HepG2 (cell line): ENCODE data around the gene PRR30. TPM values are rescaled to one million over a fixed set of nuclear protein-coding genes. Genes with fewer than 3 reads are reported as not detected.

Experiments
- BHLHE40 ChIP-seq: IDR thresholded peaks from 2 replicates; pipeline ENCODE4 v1.6.1; 2011; ENCODE audit warnings: low read length, improper control_type of control experiment
- CBX5 ChIP-seq: sonication (generic); formaldehyde crosslinking; IDR thresholded peaks from 2 replicates; pipeline ENCODE4 v1.4.0; 2020; ENCODE audit warnings: missing genetic modification reagents, borderline replicate concordance
- CEBPB ChIP-seq: IDR thresholded peaks from 2 replicates; pipeline ENCODE4 v1.6.1; 2011; ENCODE audit warnings: low read depth, low read length, improper control_type of control experiment, borderline replicate concordance
- CEBPG ChIP-seq: IDR thresholded peaks from 2 replicates; pipeline ENCODE4 v1.6.1; 2016
- CENPX ChIP-seq: sonication (generic); formaldehyde crosslinking; IDR thresholded peaks from 2 replicates; pipeline ENCODE4 v1.9.0; 2021; ENCODE audit warnings: mild to moderate bottlenecking, missing genetic modification reagents, moderate library complexity
- CREM ChIP-seq, 2 experiments: sonication (generic) in 1 of 2; formaldehyde crosslinking in 1 of 2; IDR thresholded peaks; 2 replicates each; pipeline versions ENCODE4 v1.4.0 to v1.6.1; 2016 to 2020; ENCODE audit warnings: antibody characterized with exemption in 1 of 2, mild to moderate bottlenecking in 1 of 2, missing genetic modification reagents in 1 of 2
- MAFK ChIP-seq, 2 experiments: IDR thresholded peaks in 1 of 2; conservative IDR thresholded peaks in 1 of 2; 2 replicates each; pipeline ENCODE4 v1.6.1; 2011; ENCODE audit warnings: improper control_type of control experiment in 2 of 2, low read length in 2 of 2
- MED1 ChIP-seq: sonication (generic); formaldehyde crosslinking; IDR thresholded peaks from 2 replicates; pipeline ENCODE4 v1.4.0; 2020; ENCODE audit warnings: missing genetic modification reagents
- MEIS2 ChIP-seq: sonication (generic); formaldehyde crosslinking; IDR thresholded peaks from 2 replicates; pipeline ENCODE4 v1.9.0; 2021; ENCODE audit warnings: mild to moderate bottlenecking, missing genetic modification reagents
- PAXIP1 ChIP-seq: sonication (generic); formaldehyde crosslinking; conservative IDR thresholded peaks from 2 replicates; pipeline ENCODE4 v1.4.0; 2020; ENCODE audit warnings: mild to moderate bottlenecking, missing genetic modification reagents, moderate library complexity
- SIN3B ChIP-seq: fragments of 150-350 bp; IDR thresholded peaks from 2 replicates; pipeline ENCODE4 v1.6.1; 2014; ENCODE audit warnings: low read length
- SNRNP70 ChIP-seq: fragments of 200-400 bp; formaldehyde crosslinking; IDR thresholded peaks from 2 replicates; pipeline ENCODE4 v1.6.1; 2017; ENCODE audit warnings: mild to moderate bottlenecking, low read depth, low read length, moderate library complexity
- THAP11 ChIP-seq: IDR thresholded peaks from 2 replicates; pipeline ENCODE4 v1.6.1; 2016; ENCODE audit warnings: missing biosample characterization, missing genetic modification reagents
- THAP7 ChIP-seq: sonication (generic); formaldehyde crosslinking; IDR thresholded peaks from 2 replicates; pipeline ENCODE4 v1.8.1; 2023; ENCODE audit warnings: mild to moderate bottlenecking, missing genetic modification reagents
- U2AF1 ChIP-seq: fragments of 200-400 bp; formaldehyde crosslinking; optimal IDR thresholded peaks from 2 replicates; pipeline ENCODE3; 2017; ENCODE audit warnings: mild to moderate bottlenecking, low read depth, low read length
- XBP1 ChIP-seq: sonication (generic); formaldehyde crosslinking; IDR thresholded peaks from 2 replicates; pipeline ENCODE4 v1.5.0; 2020; ENCODE audit warnings: missing genetic modification reagents
- ZFY ChIP-seq: sonication (generic); formaldehyde crosslinking; IDR thresholded peaks from 2 replicates; pipeline ENCODE4 v1.4.0; 2020; ENCODE audit warnings: missing genetic modification reagents
- ZNF180 ChIP-seq: sonication (generic); formaldehyde crosslinking; IDR thresholded peaks from 2 replicates; pipeline ENCODE4 v1.4.0; 2020; ENCODE audit warnings: low read depth, missing genetic modification reagents, borderline replicate concordance
- ZNF205 ChIP-seq: IDR thresholded peaks from 2 replicates; pipeline ENCODE4 v1.6.1; 2018; ENCODE audit warnings: missing biosample characterization, missing genetic modification reagents
- ZNF256 ChIP-seq: sonication (generic); formaldehyde crosslinking; conservative IDR thresholded peaks from 2 replicates; pipeline ENCODE4 v1.4.0; 2020; ENCODE audit warnings: missing genetic modification reagents
- ZNF446 ChIP-seq: sonication (generic); formaldehyde crosslinking; IDR thresholded peaks from 2 replicates; pipeline ENCODE4 v1.5.0; 2020; ENCODE audit warnings: mild to moderate bottlenecking, missing genetic modification reagents
- ZNF558 ChIP-seq: sonication (generic); formaldehyde crosslinking; IDR thresholded peaks from 2 replicates; pipeline ENCODE4 v1.9.0; 2022; ENCODE audit warnings: mild to moderate bottlenecking, missing genetic modification reagents, borderline replicate concordance
- ZNF790 ChIP-seq: sonication (generic); formaldehyde crosslinking; IDR thresholded peaks from 2 replicates; pipeline ENCODE4 v1.8.0; 2022; ENCODE audit warnings: missing genetic modification reagents, mild to moderate bottlenecking, borderline replicate concordance
- ZZZ3 ChIP-seq: sonication (generic); formaldehyde crosslinking; IDR thresholded peaks from 2 replicates; pipeline ENCODE4 v1.4.0; 2020; ENCODE audit warnings: missing genetic modification reagents, mild to moderate bottlenecking, borderline replicate concordance
- polyA plus RNA-seq, 8 experiments: library from polyadenylated mRNA; depleted of rRNA in 3 of 8; stranded (reverse) in 7 of 8; unstranded in 1 of 8; fragments of >200 nt; fragmentation: Illumina TruSeq in 4 of 8; extraction: Trizol in 4 of 8; gene quantifications; 2 replicates each; pipeline versions ENCODE4 v1.2.1 to v1.2.3, GENCODE V29; 2011 to 2016; ENCODE audit warnings: low read depth in 4 of 8, missing spikeins in 1 of 8, mixed read lengths in 1 of 8; ENCODE audit not compliant: insufficient read depth in 1 of 8
- total RNA-seq, 5 experiments: library from RNA; depleted of rRNA; stranded (reverse); fragments of >200 nt; fragmentation: Illumina TruSeq; extraction: Trizol; gene quantifications; 2 replicates each; pipeline ENCODE4 v1.2.3, GENCODE V29; 2016; ENCODE audit warnings: low read depth in 1 of 5

PRR30 gene
- total and polyA plus RNA-seq, 2 of the 13 experiments (the other 11 are each of a cell fraction or from before 2014, with no cell fraction given), result not detected

- TF ChIP-seq CREM (IDR thresholded peaks at IDR 0.05) (peak; percentile 45; the same call in 1 of the 2 replicates), CREM (CRISPR knock-in tag; IDR thresholded peaks at IDR 0.05) (no peak), ZZZ3 (no peak), U2AF1 (no peak), THAP11 (CRISPR knock-in tag) (peak; percentile 96), BHLHE40 (no peak; the same call in 1 of the 2 replicates), ZNF446 (CRISPR knock-in tag) (no peak), ZNF205 (peak; percentile 86), PAXIP1 (CRISPR knock-in tag) (peak; percentile 95), CEBPB (peak; percentile 100), MAFK (conservative IDR thresholded peaks at IDR 0.05 in 1 of 2, IDR thresholded peaks at IDR 0.05 in 1 of 2; ENCODE audit: low read length in 2 of 2) (peak; percentile 7 to 13; a peak in 1 of 4 replicates), ZFY (peak; percentile 82), XBP1 (peak; percentile 88; the same call in 1 of the 2 replicates), SNRNP70 (no peak), CEBPG (CRISPR knock-in tag) (peak; percentile 100), ZNF180 (CRISPR knock-in tag) (no peak), CBX5 (peak; percentile 87; the same call in 1 of the 2 replicates), ZNF256 (CRISPR knock-in tag) (peak; percentile 93), MEIS2 (CRISPR knock-in tag) (peak; percentile 93), ZNF790 (CRISPR knock-in tag) (no peak), SIN3B (0 out of 2 replicates have a peak, but pooled peaks have one; percentile 9), ZNF558 (CRISPR knock-in tag) (peak; percentile 91), THAP7 (no peak), CENPX (CRISPR knock-in tag) (no peak), MED1 (peak; percentile 99)
These were observed 43.2 kb downstream of the PRR30 start (continued) for GRCh38 chr2:27095745-27096651.
